HEK293T (cell line): ENCODE measurements around the gene DNAI1.

Experiments used
- ARNT ChIP-seq: fragments of 450-650 bp; IDR thresholded peaks from 2 replicates; pipeline ENCODE4 v1.6.1; 2017; ENCODE audit warnings: mild to moderate bottlenecking
- BHLHE40 ChIP-seq: fragments of 450-650 bp; IDR thresholded peaks from 2 replicates; pipeline ENCODE4 v1.6.1; 2016; ENCODE audit warnings: mild to moderate bottlenecking, moderate library complexity, borderline replicate concordance
- ELF4 ChIP-seq: fragments of 450-650 bp; IDR thresholded peaks from 2 replicates; pipeline ENCODE4 v1.6.1; 2017; ENCODE audit warnings: antibody characterized with exemption
- FOXA1 ChIP-seq: fragments of 450-650 bp; IDR thresholded peaks from 2 replicates; pipeline ENCODE4 v1.6.1; 2016; ENCODE audit warnings: mild to moderate bottlenecking
- FOXK2 ChIP-seq: fragments of 450-650 bp; IDR thresholded peaks from 2 replicates; pipeline ENCODE4 v1.6.1; 2016; ENCODE audit warnings: mild to moderate bottlenecking
- FOXM1 ChIP-seq: fragments of 450-650 bp; IDR thresholded peaks from 2 replicates; pipeline ENCODE4 v1.6.1; 2017; ENCODE audit warnings: mild to moderate bottlenecking, borderline replicate concordance
- HDGF ChIP-seq: fragments of 450-650 bp; IDR thresholded peaks from 2 replicates; pipeline ENCODE4 v1.6.1; 2017; ENCODE audit warnings: antibody characterized with exemption, borderline replicate concordance
- LEF1 ChIP-seq: fragments of 450-650 bp; IDR thresholded peaks from 2 replicates; pipeline ENCODE4 v1.6.1; 2017; ENCODE audit warnings: mild to moderate bottlenecking, borderline replicate concordance
- NFRKB ChIP-seq: fragments of 450-650 bp; IDR thresholded peaks from 2 replicates; pipeline ENCODE4 v1.6.1; 2016; ENCODE audit warnings: mild to moderate bottlenecking, moderate library complexity
- SP1 ChIP-seq: fragments of 450-650 bp; IDR thresholded peaks from 2 replicates; pipeline ENCODE4 v1.6.1; 2017
- SUZ12 ChIP-seq: fragments of 450-650 bp; IDR thresholded peaks from 2 replicates; pipeline ENCODE4 v1.6.1; 2016; ENCODE audit warnings: mild to moderate bottlenecking
- TARDBP ChIP-seq: fragments of 450-650 bp; IDR thresholded peaks from 2 replicates; pipeline ENCODE4 v1.6.1; 2016

GRCh38 chr9:34456746-34457145, 1.9 kb upstream of the DNAI1 start:
- TF ChIP-seq FOXM1: no peak
- no peak for TF ChIP-seq NFRKB
- TF ChIP-seq LEF1: no peak
- TF ChIP-seq SP1: no peak
- no peak for TF ChIP-seq TARDBP
- no peak for TF ChIP-seq FOXK2
- TF ChIP-seq BHLHE40: no peak
- TF ChIP-seq ELF4: no peak
- no peak for TF ChIP-seq FOXA1
- no peak for TF ChIP-seq ARNT
- TF ChIP-seq HDGF: no peak
- TF ChIP-seq SUZ12: no peak
